HG02610 (cell line): Measurements from ENCODE around the gene ADIPOR2.
A peak's percentile ranks its signal among the peaks of the same experiment; 100 is the strongest.

Experiments
- ATAC-seq: cut with Tn5 transposase; IDR thresholded peaks from one replicate; pipeline ENCODE4 v1.9.1; 2021; ENCODE audit warnings: mild to moderate bottlenecking, moderate library complexity; ENCODE audit not compliant: unreplicated experiment

Gene ADIPOR2

GRCh38 chr12:1690578-1691122 is at the start of gene ADIPOR2:
ADIPOR2 (plus strand) TSS chr12:1691070; CDS start chr12:1754344, 63,274 bp downstream.
- ATAC-seq = peak; percentile 93

GRCh38 chr12:1642513-1642912 is 48.4 kb upstream of the ADIPOR2 start:
- ATAC-seq = no peak

GRCh38 chr12:1643043-1643442 is 47.8 kb upstream of the ADIPOR2 start:
- no peak for ATAC-seq

GRCh38 chr12:1643905-1644533 is 46.9 kb upstream of the ADIPOR2 start:
- no peak for ATAC-seq

GRCh38 chr12:1644534-1645438 is 46.1 kb upstream of the ADIPOR2 start:
- no peak for ATAC-seq

GRCh38 chr12:1645819-1646218 is 45.1 kb upstream of the ADIPOR2 start:
- ATAC-seq = no peak

GRCh38 chr12:1646569-1647284 is 44.1 kb upstream of the ADIPOR2 start:
- no peak for ATAC-seq

- no peak for ATAC-seq
These were observed 43.6 kb upstream of the ADIPOR2 start for GRCh38 chr12:1647285-1647669.

- ATAC-seq = no peak
These were observed 40.5 kb upstream of the ADIPOR2 start for GRCh38 chr12:1650260-1650977.

GRCh38 chr12:1650978-1651361 is 39.9 kb upstream of the ADIPOR2 start:
- no peak for ATAC-seq

GRCh38 chr12:1651946-1652345 is 38.9 kb upstream of the ADIPOR2 start:
- no peak for ATAC-seq

- ATAC-seq = no peak
These were observed 35.6 kb upstream of the ADIPOR2 start for GRCh38 chr12:1655225-1655788.

- no peak for ATAC-seq
These were observed 34.0 kb upstream of the ADIPOR2 start for GRCh38 chr12:1656902-1657301.

GRCh38 chr12:1657688-1658087 is 33.2 kb upstream of the ADIPOR2 start:
- ATAC-seq = no peak

GRCh38 chr12:1660304-1661187 is 30.3 kb upstream of the ADIPOR2 start:
- ATAC-seq = no peak

GRCh38 chr12:1661553-1662335 is 29.1 kb upstream of the ADIPOR2 start:
- no peak for ATAC-seq

GRCh38 chr12:1662761-1663439 is 28.0 kb upstream of the ADIPOR2 start:
- no peak for ATAC-seq
